Mesendoderm (in vitro differentiated cells): ENCODE results near the gene BAHCC1.

Source experiments
- DNase-seq: peaks from one replicate; pipeline ENCODE4 v3.0.0; 2013
- H2AK5ac ChIP-seq: 2 replicates; pipeline ENCODE4 v1.6.1; 2013; ENCODE audit warnings: low read length, inconsistent platforms
- H2BK120ac ChIP-seq: 2 replicates; pipeline ENCODE4 v1.6.1; 2013; ENCODE audit warnings: low read depth, mild to moderate bottlenecking, low read length, moderate library complexity, mixed read lengths
- H2BK15ac ChIP-seq: replicated peaks from 2 replicates; pipeline ENCODE4 v1.6.1; 2013; ENCODE audit warnings: low read depth, mild to moderate bottlenecking, moderate library complexity
- H2BK5ac ChIP-seq: 2 replicates; pipeline ENCODE4 v1.6.1; 2013; ENCODE audit warnings: low read length, inconsistent platforms
- H3K18ac ChIP-seq: 2 replicates; pipeline ENCODE4 v1.6.1; 2013; ENCODE audit warnings: mild to moderate bottlenecking, low read length, mixed read lengths
- H3K23ac ChIP-seq: one replicate; pipeline ENCODE4 v1.6.1; 2013; ENCODE audit warnings: low read length
- H3K27ac ChIP-seq: 2 replicates; pipeline ENCODE4 v1.5.1; 2013; ENCODE audit warnings: low read depth, mild to moderate bottlenecking, inconsistent platforms, low read length, moderate library complexity
- H3K27me3 ChIP-seq: 2 replicates; pipeline ENCODE4 v1.6.1; 2013; ENCODE audit warnings: low read length, control low read depth, mild to moderate bottlenecking, inconsistent platforms; ENCODE audit not compliant: insufficient read depth, poor library complexity
- H3K36me3 ChIP-seq: 2 replicates; pipeline ENCODE4 v1.6.1; 2013; ENCODE audit warnings: low read length, inconsistent platforms; ENCODE audit not compliant: control insufficient read depth, insufficient read depth
- H3K4ac ChIP-seq: one replicate; pipeline ENCODE4 v1.6.1; 2013; ENCODE audit warnings: low read depth, mild to moderate bottlenecking, low read length, moderate library complexity
- H3K4me1 ChIP-seq: 2 replicates; pipeline ENCODE4 v1.6.1; 2013; ENCODE audit warnings: low read depth, low read length, inconsistent platforms; ENCODE audit not compliant: control insufficient read depth
- H3K4me2 ChIP-seq: 2 replicates; pipeline ENCODE4 v1.6.1; 2013; ENCODE audit warnings: low read length
- H3K4me3 ChIP-seq: 2 replicates; pipeline ENCODE4 v1.5.1; 2013; ENCODE audit warnings: mild to moderate bottlenecking, low read length
- H3K56ac ChIP-seq: one replicate; pipeline ENCODE4 v1.6.1; 2013; ENCODE audit warnings: low read length
- H3K79me1 ChIP-seq: 2 replicates; pipeline ENCODE4 v1.6.1; 2013; ENCODE audit warnings: low read length, inconsistent platforms
- H3K79me2 ChIP-seq: 2 replicates; pipeline ENCODE4 v1.6.1; 2013; ENCODE audit warnings: mild to moderate bottlenecking, low read length; ENCODE audit not compliant: control insufficient read depth, insufficient read depth
- H3K9ac ChIP-seq: 2 replicates; pipeline ENCODE4 v1.6.1; 2013; ENCODE audit warnings: low read length, inconsistent platforms
- H4K5ac ChIP-seq: one replicate; pipeline ENCODE4 v1.6.1; 2013; ENCODE audit warnings: low read length
- H4K8ac ChIP-seq: one replicate; pipeline ENCODE4 v1.6.1; 2013; ENCODE audit warnings: low read depth, mild to moderate bottlenecking, control low read depth, low read length, moderate library complexity
- WGBS: extraction: QIAGEN DNeasy Blood & Tissue Kit; methylation state at CpG from one replicate; pipeline ENCODE4 v1.1.7; 2013; ENCODE audit warnings: low lambda C conversion rate, missing lambda C conversion rate; ENCODE audit not compliant: insufficient coverage; ENCODE audit errors: extremely low coverage; 5-methylcytosine and 5-hydroxymethylcytosine counted together

Gene BAHCC1

GRCh38 chr17:81401723-81402529 is 6.7 kb downstream of the BAHCC1 start:
- DNase-seq = peak; percentile 85
- no peak overlapping the region for H3K27ac ChIP-seq
- H3K36me3 ChIP-seq = no peaks in the 10 kb centered on the region
- WGBS = no CpG with 5 or more reads among the region's 19 CpGs
- peaks cover 11% of the 10 kb centered on the region for H3K79me2 ChIP-seq
- H4K5ac ChIP-seq = no peak overlapping the region
- H2BK120ac ChIP-seq = no peak overlapping the region
- H3K27me3 ChIP-seq = no peaks in the 10 kb centered on the region
- peak overlapping the region; percentile 79 for H3K56ac ChIP-seq
- no peak overlapping the region for H2BK5ac ChIP-seq
- peaks cover 9% of the 10 kb centered on the region for H3K4me1 ChIP-seq
- no peak overlapping the region for H3K4me2 ChIP-seq
- H2AK5ac ChIP-seq = no peak overlapping the region
- H3K4me3 ChIP-seq = no peak overlapping the region
- no peak overlapping the region for H4K8ac ChIP-seq
- peak overlapping the region; percentile 66 for H3K4ac ChIP-seq
- H3K9ac ChIP-seq = peak overlapping the region; percentile 53
- H2BK15ac ChIP-seq = no peak overlapping the region
- H3K79me1 ChIP-seq = peaks cover 5% of the 10 kb centered on the region
- no peak overlapping the region for H3K23ac ChIP-seq
- peak overlapping the region; percentile 13 for H3K18ac ChIP-seq

GRCh38 chr17:81402530-81402941 is 7.3 kb downstream of the BAHCC1 start:
- Histone ChIP-seq H3K4me3 (no peak overlapping the region), H4K5ac (no peak overlapping the region), H2BK15ac (no peak overlapping the region), H3K9ac (peak overlapping the region; percentile 44), H3K4me2 (no peak overlapping the region), H3K27me3 (no peaks in the 10 kb centered on the region), H2BK120ac (peak overlapping the region; percentile 46), H3K4ac (peak overlapping the region; percentile 48), H3K56ac (peak overlapping the region; percentile 70), H3K36me3 (no peaks in the 10 kb centered on the region), H4K8ac (no peak overlapping the region), H3K18ac (peak overlapping the region; percentile 34), H3K79me1 (peaks cover 5% of the 10 kb centered on the region), H3K27ac (peak overlapping the region; percentile 30), H3K23ac (no peak overlapping the region), H2BK5ac (no peak overlapping the region), H2AK5ac (no peak overlapping the region), H3K79me2 (peaks cover 11% of the 10 kb centered on the region), H3K4me1 (peaks cover 9% of the 10 kb centered on the region)
- no CpG with 5 or more reads among the region's 9 CpGs for WGBS
- peak; percentile 39 for DNase-seq

- Histone ChIP-seq H3K4ac (no peak overlapping the region), H4K8ac (no peak overlapping the region), H2BK120ac (no peak overlapping the region), H3K4me2 (no peak overlapping the region), H3K27ac (peak overlapping the region; percentile 62), H3K27me3 (no peaks in the 10 kb centered on the region), H3K4me3 (no peak overlapping the region), H2BK15ac (no peak overlapping the region), H4K5ac (no peak overlapping the region), H3K56ac (peak overlapping the region; percentile 73), H2BK5ac (no peak overlapping the region), H2AK5ac (no peak overlapping the region), H3K23ac (no peak overlapping the region), H3K36me3 (no peaks in the 10 kb centered on the region), H3K79me1 (peaks cover 7% of the 10 kb centered on the region), H3K9ac (peak overlapping the region; percentile 31), H3K4me1 (peaks cover 9% of the 10 kb centered on the region), H3K18ac (no peak overlapping the region), H3K79me2 (peaks cover 11% of the 10 kb centered on the region)
- DNase-seq = peak; percentile 79
- WGBS = no CpG with 5 or more reads among the region's 9 CpGs
Measured at GRCh38 chr17:81402981-81403467, 7.8 kb downstream of the BAHCC1 start.

GRCh38 chr17:81403671-81404534 is 8.6 kb downstream of the BAHCC1 start:
- H3K4me2 ChIP-seq = no peak overlapping the region
- H3K56ac ChIP-seq = peak overlapping the region; percentile 18
- H3K79me2 ChIP-seq = peaks cover 8% of the 10 kb centered on the region
- no peaks in the 10 kb centered on the region for H3K36me3 ChIP-seq
- no peak overlapping the region for H3K4me3 ChIP-seq
- peak; percentile 67 for DNase-seq
- H2AK5ac ChIP-seq = no peak overlapping the region
- peaks cover 4% of the 10 kb centered on the region for H3K79me1 ChIP-seq
- no peak overlapping the region for H4K8ac ChIP-seq
- no peak overlapping the region for H4K5ac ChIP-seq
- H2BK120ac ChIP-seq = no peak overlapping the region
- H3K18ac ChIP-seq = no peak overlapping the region
- H3K9ac ChIP-seq = no peak overlapping the region
- no peaks in the 10 kb centered on the region for H3K27me3 ChIP-seq
- no peak overlapping the region for H3K23ac ChIP-seq
- WGBS = no CpG with 5 or more reads among the region's 39 CpGs
- no peak overlapping the region for H2BK15ac ChIP-seq
- no peak overlapping the region for H3K27ac ChIP-seq
- peaks cover 9% of the 10 kb centered on the region for H3K4me1 ChIP-seq
- H2BK5ac ChIP-seq = no peak overlapping the region
- H3K4ac ChIP-seq = no peak overlapping the region

GRCh38 chr17:81404558-81405165 is 9.4 kb downstream of the BAHCC1 start:
- Histone ChIP-seq H2AK5ac (no peak overlapping the region), H3K56ac (no peak overlapping the region), H3K79me2 (peaks cover 6% of the 10 kb centered on the region), H3K27me3 (no peaks in the 10 kb centered on the region), H4K8ac (no peak overlapping the region), H3K9ac (no peak overlapping the region), H3K4ac (no peak overlapping the region), H2BK120ac (no peak overlapping the region), H3K18ac (no peak overlapping the region), H3K79me1 (peaks cover 4% of the 10 kb centered on the region), H3K4me2 (no peak overlapping the region), H3K4me3 (no peak overlapping the region), H4K5ac (no peak overlapping the region), H3K23ac (no peak overlapping the region), H3K27ac (no peak overlapping the region), H2BK5ac (no peak overlapping the region), H2BK15ac (no peak overlapping the region), H3K36me3 (no peaks in the 10 kb centered on the region), H3K4me1 (peaks cover 9% of the 10 kb centered on the region)
- DNase-seq = no peak
- no CpG with 5 or more reads among the region's 11 CpGs for WGBS
